PC-9 (cell line): ENCODE data around the gene PFDN6.

ENCODE experiments used
- EZH2 ChIP-seq: fragments of 200-600 bp; sonication (generic); IDR thresholded peaks from 2 replicates; pipeline ENCODE4 v1.8.0; 2017; ENCODE audit warnings: antibody characterized with exemption, low read depth
- TF ChIP-seq, protein P1 (sequence below): fragments of 200-600 bp; sonication (generic); conservative IDR thresholded peaks from 2 replicates; pipeline ENCODE4 v1.6.1; 2017; ENCODE audit warnings: mixed run types, antibody characterized with exemption, mild to moderate bottlenecking, moderate library complexity

DNA sequence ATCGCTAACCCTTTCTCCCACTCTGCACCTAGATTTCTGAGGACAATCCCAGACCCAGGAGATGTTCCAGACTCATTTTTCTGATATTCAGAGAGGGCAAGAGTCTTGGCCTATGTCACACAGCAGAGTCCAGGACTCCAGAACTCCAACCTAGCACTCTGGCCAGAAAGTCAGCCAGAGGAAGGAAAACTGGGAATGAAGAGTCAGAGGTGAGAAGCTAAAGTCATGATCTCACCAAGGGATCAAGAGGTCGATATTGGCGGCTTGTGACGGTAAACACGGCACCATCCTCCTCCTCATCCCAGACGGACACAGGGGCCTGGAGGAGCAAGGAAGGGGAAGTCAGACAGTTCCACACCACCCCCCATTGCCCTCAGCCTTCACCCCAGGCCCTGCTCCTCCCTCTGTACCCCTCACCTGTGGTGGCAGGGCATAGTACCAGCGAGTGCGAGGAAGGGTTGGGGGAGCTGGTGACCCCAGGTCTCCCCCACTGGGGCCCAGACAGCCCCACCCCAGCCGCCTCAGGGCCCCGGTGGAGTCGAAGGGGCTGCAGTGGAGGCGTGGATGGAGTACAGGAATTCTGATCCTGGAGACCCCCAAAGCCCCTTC, 7.5 kb downstream of the PFDN6 start:
- TF ChIP-seq EZH2, result no peak
- TF ChIP-seq, protein P1, sequence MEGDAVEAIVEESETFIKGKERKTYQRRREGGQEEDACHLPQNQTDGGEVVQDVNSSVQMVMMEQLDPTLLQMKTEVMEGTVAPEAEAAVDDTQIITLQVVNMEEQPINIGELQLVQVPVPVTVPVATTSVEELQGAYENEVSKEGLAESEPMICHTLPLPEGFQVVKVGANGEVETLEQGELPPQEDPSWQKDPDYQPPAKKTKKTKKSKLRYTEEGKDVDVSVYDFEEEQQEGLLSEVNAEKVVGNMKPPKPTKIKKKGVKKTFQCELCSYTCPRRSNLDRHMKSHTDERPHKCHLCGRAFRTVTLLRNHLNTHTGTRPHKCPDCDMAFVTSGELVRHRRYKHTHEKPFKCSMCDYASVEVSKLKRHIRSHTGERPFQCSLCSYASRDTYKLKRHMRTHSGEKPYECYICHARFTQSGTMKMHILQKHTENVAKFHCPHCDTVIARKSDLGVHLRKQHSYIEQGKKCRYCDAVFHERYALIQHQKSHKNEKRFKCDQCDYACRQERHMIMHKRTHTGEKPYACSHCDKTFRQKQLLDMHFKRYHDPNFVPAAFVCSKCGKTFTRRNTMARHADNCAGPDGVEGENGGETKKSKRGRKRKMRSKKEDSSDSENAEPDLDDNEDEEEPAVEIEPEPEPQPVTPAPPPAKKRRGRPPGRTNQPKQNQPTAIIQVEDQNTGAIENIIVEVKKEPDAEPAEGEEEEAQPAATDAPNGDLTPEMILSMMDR, result no peak
